ENCODE results near the gene CDH22.

Gene CDH22

DNA sequence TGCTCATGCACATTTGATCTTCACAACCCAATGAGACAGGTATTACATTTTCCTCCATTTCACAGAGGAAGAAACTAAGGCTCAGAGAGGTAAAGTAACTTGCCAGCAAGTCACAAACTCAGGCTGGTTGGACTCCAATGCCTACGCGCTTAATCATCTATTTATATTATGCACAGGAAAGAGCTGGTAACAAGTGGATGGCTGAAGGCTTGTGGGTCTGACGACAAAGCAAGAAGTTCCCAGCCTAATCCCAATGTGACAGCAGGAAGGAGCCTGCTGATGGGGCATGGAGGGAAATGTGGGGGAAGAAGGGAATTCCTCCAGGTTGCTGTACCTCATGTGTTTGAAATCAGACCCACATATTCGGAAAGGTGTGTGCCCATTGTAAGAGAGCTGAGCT is 3.9 kb downstream of the CDH22 start:
- no peak overlapping the region for H4K8ac ChIP-seq (ENCODE audit: low read length)
- H3K4ac ChIP-seq (ENCODE audit: low read depth in 1 of 2, low read length in 2 of 2): no peak overlapping the region
- H3K36me3 ChIP-seq (ENCODE audit: control insufficient read depth in 1 of 2, insufficient read depth in 2 of 2, low read depth in 1 of 2, low read length in 2 of 2): no peaks in the 10 kb centered on the region
- no peak overlapping the region for H4K91ac ChIP-seq (ENCODE audit: low read length)
- no peaks in the 10 kb centered on the region for H3K79me1 ChIP-seq (replicated peaks; ENCODE audit: low read length, poor library complexity, severe bottlenecking)
- H2AK5ac ChIP-seq (ENCODE audit: low read length, severe bottlenecking): no peak overlapping the region
- H2BK5ac ChIP-seq (ENCODE audit: low read depth, low read length, poor library complexity, severe bottlenecking): no peak overlapping the region
- 66% methylated on average over 4 of the region's 4 CpGs for WGBS
- H2BK12ac ChIP-seq (ENCODE audit: low read length in 2 of 2): no peak overlapping the region
- no peak overlapping the region for H3K23ac ChIP-seq (ENCODE audit: low read length in 2 of 2)
- peaks cover 16% of the 10 kb centered on the region for H3K4me1 ChIP-seq (ENCODE audit: control insufficient read depth, insufficient read depth, low read depth, low read length)
- H2BK120ac ChIP-seq (ENCODE audit: low read depth, low read length): no peak overlapping the region
- no peak overlapping the region for H3K14ac ChIP-seq (ENCODE audit: low read length in 2 of 2)
- H3K9ac ChIP-seq (ENCODE audit: low read length): no peak overlapping the region
- no peak overlapping the region for H2BK15ac ChIP-seq (ENCODE audit: low read depth, poor library complexity, severe bottlenecking)
- no peaks in the 10 kb centered on the region for H3K9me3 ChIP-seq (ENCODE audit: control insufficient read depth, low read length)
- no peak overlapping the region for H3K4me3 ChIP-seq (ENCODE audit: insufficient read depth in 1 of 2, low read depth in 1 of 2, low read length in 2 of 2)
- no peak overlapping the region for H3K27ac ChIP-seq (ENCODE audit: low read length, poor library complexity, severe bottlenecking)
- peak; percentile 62 for DNase-seq
- no peak overlapping the region for H3K18ac ChIP-seq (ENCODE audit: low read depth in 1 of 2, low read length in 2 of 2)
- no peak overlapping the region for H2AFZ ChIP-seq (ENCODE audit: low read depth, low read length)
- no peak overlapping the region for H3K4me2 ChIP-seq (ENCODE audit: low read length, poor library complexity, severe bottlenecking)
- H3K27me3 ChIP-seq (ENCODE audit: control insufficient read depth in 1 of 2, insufficient read depth in 1 of 2, low read length in 2 of 2): peaks cover 64 to 84% of the 10 kb centered on the region in 2 experiments

DNA sequence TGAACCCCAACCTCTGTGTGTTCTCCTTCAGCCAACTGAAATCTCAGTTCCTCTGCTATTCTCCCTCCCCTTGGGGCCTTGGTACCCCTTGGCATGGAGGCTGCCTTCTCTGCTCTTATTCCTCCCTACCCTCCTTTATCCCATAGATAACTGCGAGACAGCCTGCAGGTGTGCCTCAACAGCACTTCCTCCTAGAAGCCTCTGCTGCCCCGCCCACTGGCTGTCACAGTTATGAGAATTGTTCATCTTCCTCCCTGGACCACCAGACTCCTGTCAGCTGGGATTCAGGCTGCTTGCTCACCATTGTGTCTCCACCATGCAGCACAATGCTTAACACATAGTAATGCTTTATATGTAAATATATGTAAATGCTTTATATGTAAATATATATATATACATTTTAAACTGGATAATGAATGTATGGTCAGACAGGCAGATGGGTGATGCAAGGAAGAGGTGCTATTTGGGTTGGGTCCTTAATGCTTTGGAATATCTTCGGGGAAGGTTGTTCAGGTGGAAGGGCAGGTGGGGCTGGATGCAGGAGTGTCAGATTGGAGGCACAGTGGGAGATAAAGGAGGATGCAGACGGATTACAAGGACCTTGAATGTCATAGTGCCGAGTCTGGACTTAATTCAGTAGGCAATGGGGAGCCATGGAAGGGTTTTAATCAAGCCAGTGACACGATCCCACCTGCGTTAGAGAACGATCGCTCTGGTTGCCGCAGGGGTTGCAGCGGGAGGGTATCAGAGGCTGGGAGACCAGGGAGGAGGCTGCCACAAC is 4.9 kb downstream of the CDH22 start:
- H2BK5ac ChIP-seq (ENCODE audit: low read depth, low read length, poor library complexity, severe bottlenecking): no peak overlapping the region
- no peak overlapping the region for H3K27ac ChIP-seq (ENCODE audit: low read length, poor library complexity, severe bottlenecking)
- no peak overlapping the region for H3K23ac ChIP-seq (ENCODE audit: low read length in 2 of 2)
- no peaks in the 10 kb centered on the region for H3K36me3 ChIP-seq (ENCODE audit: control insufficient read depth in 1 of 2, insufficient read depth in 2 of 2, low read depth in 1 of 2, low read length in 2 of 2)
- no peak overlapping the region for H3K4ac ChIP-seq (ENCODE audit: low read depth in 1 of 2, low read length in 2 of 2)
- H3K18ac ChIP-seq (ENCODE audit: low read depth in 1 of 2, low read length in 2 of 2): no peak overlapping the region
- H2AFZ ChIP-seq (ENCODE audit: low read depth, low read length): no peak overlapping the region
- peaks cover 13% of the 10 kb centered on the region for H3K4me1 ChIP-seq (ENCODE audit: control insufficient read depth, insufficient read depth, low read depth, low read length)
- H3K4me2 ChIP-seq (ENCODE audit: low read length, poor library complexity, severe bottlenecking): no peak overlapping the region
- no peak overlapping the region for H4K8ac ChIP-seq (ENCODE audit: low read length)
- H3K27me3 ChIP-seq (ENCODE audit: control insufficient read depth in 1 of 2, insufficient read depth in 1 of 2, low read length in 2 of 2): peaks cover 62 to 85% of the 10 kb centered on the region in 2 experiments
- no peaks in the 10 kb centered on the region for H3K79me1 ChIP-seq (replicated peaks; ENCODE audit: low read length, poor library complexity, severe bottlenecking)
- no peak overlapping the region for H3K9ac ChIP-seq (ENCODE audit: low read length)
- no peak overlapping the region for H3K4me3 ChIP-seq (ENCODE audit: insufficient read depth in 1 of 2, low read depth in 1 of 2, low read length in 2 of 2)
- H2BK120ac ChIP-seq (ENCODE audit: low read depth, low read length): no peak overlapping the region
- no peaks in the 10 kb centered on the region for H3K9me3 ChIP-seq (ENCODE audit: control insufficient read depth, low read length)
- no peak overlapping the region for H2AK5ac ChIP-seq (ENCODE audit: low read length, severe bottlenecking)
- H2BK15ac ChIP-seq (ENCODE audit: low read depth, poor library complexity, severe bottlenecking): no peak overlapping the region
- WGBS: 76% methylated on average over 11 of the region's 11 CpGs
- H4K91ac ChIP-seq (ENCODE audit: low read length): no peak overlapping the region
- DNase-seq: no peak
- no peak overlapping the region for H3K14ac ChIP-seq (ENCODE audit: low read length in 2 of 2)
- no peak overlapping the region for H2BK12ac ChIP-seq (ENCODE audit: low read length in 2 of 2)

DNA sequence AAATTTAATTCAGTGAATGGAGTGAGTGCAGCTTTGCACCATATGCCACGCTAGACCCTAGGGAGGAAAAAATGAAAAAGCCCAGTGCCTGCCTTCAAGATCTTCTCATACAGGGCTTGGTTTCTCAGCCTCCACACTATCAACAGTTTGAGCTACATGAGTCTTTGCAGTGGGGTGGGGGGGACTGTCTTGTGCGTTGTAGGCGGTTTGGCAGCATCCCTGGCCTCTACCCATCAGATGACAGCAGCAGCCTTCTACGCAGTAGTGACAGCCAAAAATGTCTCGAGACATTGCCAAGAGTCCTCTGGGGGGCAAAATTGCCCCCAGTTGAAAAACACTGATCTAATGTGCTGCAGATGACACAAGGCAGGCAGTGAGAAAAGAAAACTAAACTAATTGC is 6.2 kb downstream of the CDH22 start:
- Histone ChIP-seq H2BK15ac (ENCODE audit: low read depth, poor library complexity, severe bottlenecking) (no peak overlapping the region), H2BK5ac (ENCODE audit: low read depth, low read length, poor library complexity, severe bottlenecking) (no peak overlapping the region)
- 85% methylated on average over 5 of the region's 5 CpGs for WGBS

DNA sequence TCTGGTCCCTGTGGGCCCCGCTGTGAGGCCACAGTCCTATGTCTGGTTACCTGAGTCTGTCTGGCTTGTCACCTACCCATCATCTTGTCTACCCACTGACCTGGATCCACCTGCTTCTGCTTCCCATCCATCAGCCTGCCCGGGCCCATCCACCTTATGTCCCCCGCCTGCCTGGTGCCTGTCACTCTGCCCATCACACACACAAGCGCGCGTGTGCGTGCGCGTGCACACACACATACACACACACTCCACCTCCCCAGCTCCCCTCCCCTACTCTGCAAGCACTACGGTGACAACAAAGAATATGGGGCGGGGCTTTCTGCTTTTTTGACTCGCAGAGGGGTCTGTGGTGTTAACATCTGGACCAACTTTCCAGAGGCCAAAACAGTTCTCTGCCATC is 8.0 kb downstream of the CDH22 start:
- no peaks in the 10 kb centered on the region for H3K4me1 ChIP-seq (ENCODE audit: control insufficient read depth, insufficient read depth, low read depth, low read length)

More for the DNA sequence above, 6.2 kb downstream of the CDH22 start:
- Histone ChIP-seq H2AK5ac (ENCODE audit: low read length, severe bottlenecking) (no peak overlapping the region), H3K36me3 (ENCODE audit: control insufficient read depth in 1 of 2, insufficient read depth in 2 of 2, low read depth in 1 of 2, low read length in 2 of 2) (no peaks in the 10 kb centered on the region), H3K9me3 (ENCODE audit: control insufficient read depth, low read length) (no peaks in the 10 kb centered on the region), H3K23ac (ENCODE audit: low read length in 2 of 2) (no peak overlapping the region), H2BK120ac (ENCODE audit: low read depth, low read length) (no peak overlapping the region), H3K4me1 (ENCODE audit: control insufficient read depth, insufficient read depth, low read depth, low read length) (peaks cover under 1% of the 10 kb centered on the region), H2BK12ac (ENCODE audit: low read length in 2 of 2) (no peak overlapping the region), H3K4me3 (ENCODE audit: insufficient read depth in 1 of 2, low read depth in 1 of 2, low read length in 2 of 2) (no peak overlapping the region), H3K4me2 (ENCODE audit: low read length, poor library complexity, severe bottlenecking) (no peak overlapping the region), H3K18ac (ENCODE audit: low read depth in 1 of 2, low read length in 2 of 2) (no peak overlapping the region), H4K8ac (ENCODE audit: low read length) (no peak overlapping the region), H3K4ac (ENCODE audit: low read depth in 1 of 2, low read length in 2 of 2) (no peak overlapping the region), H3K27me3 (ENCODE audit: control insufficient read depth in 1 of 2, insufficient read depth in 1 of 2, low read length in 2 of 2) (peaks cover 68 to 91% of the 10 kb centered on the region in 2 experiments), H3K27ac (ENCODE audit: low read length, poor library complexity, severe bottlenecking) (no peak overlapping the region), H2AFZ (ENCODE audit: low read depth, low read length) (no peak overlapping the region), H3K14ac (ENCODE audit: low read length in 2 of 2) (no peak overlapping the region), H3K79me1 (replicated peaks; ENCODE audit: low read length, poor library complexity, severe bottlenecking) (no peaks in the 10 kb centered on the region), H3K9ac (ENCODE audit: low read length) (no peak overlapping the region), H4K91ac (ENCODE audit: low read length) (no peak overlapping the region)
- no peak for DNase-seq

More for the DNA sequence above, 8.0 kb downstream of the CDH22 start:
- Histone ChIP-seq H2AK5ac (ENCODE audit: low read length, severe bottlenecking) (no peak overlapping the region), H4K91ac (ENCODE audit: low read length) (no peak overlapping the region), H3K23ac (ENCODE audit: low read length in 2 of 2) (no peak overlapping the region), H3K4me2 (ENCODE audit: low read length, poor library complexity, severe bottlenecking) (no peak overlapping the region), H3K9ac (ENCODE audit: low read length) (no peak overlapping the region), H2AFZ (ENCODE audit: low read depth, low read length) (no peak overlapping the region), H3K36me3 (ENCODE audit: control insufficient read depth in 1 of 2, insufficient read depth in 2 of 2, low read depth in 1 of 2, low read length in 2 of 2) (no peaks in the 10 kb centered on the region), H3K79me1 (replicated peaks; ENCODE audit: low read length, poor library complexity, severe bottlenecking) (no peaks in the 10 kb centered on the region), H4K8ac (ENCODE audit: low read length) (no peak overlapping the region), H2BK15ac (ENCODE audit: low read depth, poor library complexity, severe bottlenecking) (no peak overlapping the region), H3K27ac (ENCODE audit: low read length, poor library complexity, severe bottlenecking) (no peak overlapping the region), H3K14ac (ENCODE audit: low read length in 2 of 2) (no peak overlapping the region), H2BK12ac (ENCODE audit: low read length in 2 of 2) (no peak overlapping the region), H3K18ac (ENCODE audit: low read depth in 1 of 2, low read length in 2 of 2) (no peak overlapping the region), H3K4ac (ENCODE audit: low read depth in 1 of 2, low read length in 2 of 2) (no peak overlapping the region), H3K4me3 (ENCODE audit: insufficient read depth in 1 of 2, low read depth in 1 of 2, low read length in 2 of 2) (no peak overlapping the region), H3K27me3 (ENCODE audit: control insufficient read depth in 1 of 2, insufficient read depth in 1 of 2, low read length in 2 of 2) (peaks cover 61 to 91% of the 10 kb centered on the region in 2 experiments), H2BK120ac (ENCODE audit: low read depth, low read length) (no peak overlapping the region), H3K9me3 (ENCODE audit: control insufficient read depth, low read length) (no peaks in the 10 kb centered on the region), H2BK5ac (ENCODE audit: low read depth, low read length, poor library complexity, severe bottlenecking) (no peak overlapping the region)
- 88% methylated on average over 12 of the region's 12 CpGs for WGBS
- no peak for DNase-seq
